Brain pericyte (primary cell): Measurements from ENCODE around the gene FNDC3B.
A peak's percentile ranks its signal among the peaks of the same experiment; 100 is the strongest.

ENCODE experiments used
- DNase-seq: peaks from one replicate; pipeline ENCODE4 v3.0.0-alpha.2; 2012; ENCODE audit warnings: low read depth, low spot score

The FNDC3B gene

GRCh38 chr3:172134352-172134751, 95.0 kb downstream of the FNDC3B start:
- no peak for DNase-seq

GRCh38 chr3:172135185-172135584, 95.8 kb downstream of the FNDC3B start:
- no peak for DNase-seq

GRCh38 chr3:172135820-172136219, 96.4 kb downstream of the FNDC3B start:
- DNase-seq, result no peak

DNA sequence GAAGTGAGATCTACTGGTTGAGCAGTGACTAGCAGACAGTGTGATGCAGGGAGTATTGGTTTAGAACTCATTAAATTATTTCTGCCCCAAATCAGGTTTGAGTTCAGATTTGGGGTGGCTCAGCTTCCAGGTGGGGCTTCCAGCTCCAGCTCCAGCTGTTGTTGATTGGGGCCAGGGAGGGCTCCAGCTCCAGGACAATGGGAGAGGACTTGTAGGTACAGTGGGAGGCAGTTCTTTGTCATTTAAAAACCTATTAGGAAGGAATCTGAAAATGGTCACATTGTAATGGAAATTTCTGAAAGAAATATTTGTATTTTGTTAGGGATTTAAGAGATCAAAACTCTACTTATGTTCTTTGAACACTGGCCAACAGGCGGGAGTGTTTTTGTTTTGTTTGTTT, 97.0 kb downstream of the FNDC3B start:
- no peak for DNase-seq

DNA sequence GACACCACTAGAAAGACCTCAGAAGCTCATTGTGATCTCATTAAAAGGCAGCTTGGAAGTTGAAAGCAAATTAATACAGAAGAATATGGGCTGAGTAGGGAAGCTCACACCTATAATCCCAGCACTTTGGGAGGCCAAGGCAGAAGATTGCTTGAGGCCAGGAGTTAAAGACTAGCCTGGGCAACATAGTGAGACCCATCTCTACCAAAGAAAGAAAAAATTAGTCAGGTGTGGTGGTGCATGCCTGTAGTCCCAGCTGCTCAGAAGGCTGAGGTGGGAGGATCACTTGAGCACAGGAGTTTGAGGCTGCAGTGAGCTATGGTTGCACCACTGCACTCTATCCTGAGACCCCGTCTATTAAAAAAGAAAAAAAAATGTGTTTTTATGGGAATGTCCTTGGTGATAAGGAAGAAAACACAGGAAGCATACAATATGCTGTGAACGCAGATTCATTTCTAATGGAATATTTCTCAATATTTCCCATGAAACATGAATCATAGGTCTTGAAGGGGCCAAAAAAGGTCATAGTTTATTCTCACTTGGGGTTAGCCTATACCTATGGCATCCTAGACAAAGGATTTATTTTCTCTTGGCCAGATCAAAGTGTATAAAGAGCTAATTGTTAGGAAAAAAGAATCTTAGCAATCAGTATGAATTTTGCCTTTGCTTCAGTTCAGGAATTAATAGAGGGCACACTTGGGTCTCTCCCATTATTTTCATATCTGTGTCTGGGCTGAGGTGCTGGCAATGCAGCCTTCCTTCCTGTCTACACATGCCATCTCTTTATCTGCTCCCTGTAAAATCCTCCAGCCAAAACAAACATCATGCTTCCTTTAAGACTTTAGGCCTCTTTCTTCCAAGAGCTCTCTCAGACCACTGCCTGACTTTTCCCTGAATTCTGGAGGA, 98.2 kb downstream of the FNDC3B start:
- no peak for DNase-seq

- DNase-seq, result no peak
Measured at GRCh38 chr3:172138193-172138537, 98.8 kb downstream of the FNDC3B start.

GRCh38 chr3:172138792-172139507, 99.6 kb downstream of the FNDC3B start:
- no peak for DNase-seq

- DNase-seq, result no peak
Measured at GRCh38 chr3:172139528-172140276, 100.3 kb downstream of the FNDC3B start.

- peak; percentile 66 for DNase-seq
Measured at GRCh38 chr3:172140499-172141391, 101.4 kb downstream of the FNDC3B start.

DNA sequence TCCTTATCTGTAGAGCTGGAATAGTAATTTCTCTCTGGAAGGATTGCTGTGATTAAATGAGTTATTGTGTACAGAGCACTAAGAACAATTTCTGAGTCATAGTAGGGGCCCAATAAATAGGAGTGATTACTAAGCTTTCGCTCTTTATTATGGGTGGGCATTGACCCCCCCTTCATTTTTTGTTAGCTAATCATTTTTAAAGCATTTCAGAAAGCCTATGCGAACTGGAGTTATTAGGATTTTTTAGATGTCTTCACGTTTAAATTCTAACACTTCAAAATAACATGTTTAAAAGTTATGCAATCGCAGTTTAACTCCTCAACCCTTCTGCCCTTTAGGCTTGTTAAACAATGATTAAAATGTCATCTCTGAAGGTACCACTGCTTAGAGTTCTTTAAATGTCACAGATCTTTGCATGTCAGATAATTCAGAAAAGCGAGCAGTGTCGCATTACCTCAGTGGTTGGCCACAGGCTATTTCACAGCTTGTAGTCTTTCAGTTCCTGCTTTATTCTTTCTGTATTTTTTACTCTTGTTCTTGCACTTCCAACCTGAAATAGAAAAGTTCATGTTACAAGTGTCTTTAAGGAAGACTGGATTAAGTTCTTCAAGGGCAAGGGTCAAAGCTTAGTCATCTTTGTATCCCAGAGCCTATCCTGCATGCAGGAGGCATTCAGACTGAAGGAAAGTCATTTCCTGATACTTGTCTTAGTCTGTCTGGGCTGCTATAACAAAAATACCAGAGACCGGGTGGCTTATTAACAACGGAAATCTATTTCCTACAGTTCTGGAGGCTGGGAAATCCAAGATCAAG, 102.9 kb downstream of the FNDC3B start:
- peak; percentile 59 for DNase-seq

- no peak for DNase-seq
Measured at GRCh38 chr3:172142864-172143451, 103.6 kb downstream of the FNDC3B start.

DNA sequence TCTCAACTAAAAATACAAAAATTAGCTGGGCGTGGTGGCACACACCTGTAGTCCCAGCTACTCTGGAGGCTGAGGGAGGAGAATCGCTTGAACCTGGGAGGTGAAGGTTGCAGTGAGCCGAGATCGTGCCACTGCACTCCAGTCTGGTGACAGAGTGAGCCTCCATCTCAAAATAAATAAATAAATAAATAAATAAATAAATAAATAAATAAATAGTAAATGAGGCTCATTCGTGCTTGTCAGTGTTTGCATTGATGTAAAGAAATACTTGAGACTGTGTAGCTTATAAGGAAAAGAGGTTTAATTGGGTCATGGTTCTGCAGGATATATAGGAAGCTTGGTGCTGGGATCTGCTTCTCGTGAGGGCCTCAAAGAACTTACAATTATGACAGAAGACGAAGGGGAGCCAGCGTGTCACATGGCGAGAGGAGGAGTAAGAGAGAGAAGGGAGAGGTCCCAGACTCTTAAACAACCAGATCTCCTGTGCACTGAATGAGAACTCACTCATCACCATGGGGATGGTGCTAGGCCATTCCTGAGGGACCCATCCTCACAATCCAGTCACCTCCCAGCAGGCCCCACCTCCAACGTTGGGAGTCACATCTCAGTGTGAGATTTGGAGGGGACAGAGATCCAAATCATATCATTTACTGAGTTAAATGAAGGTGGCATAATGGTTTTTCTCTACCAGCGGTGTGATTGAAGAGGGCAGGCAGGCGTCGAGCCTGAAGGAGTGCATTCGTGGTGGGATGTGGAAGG, 104.5 kb downstream of the FNDC3B start:
- DNase-seq, result no peak

DNA sequence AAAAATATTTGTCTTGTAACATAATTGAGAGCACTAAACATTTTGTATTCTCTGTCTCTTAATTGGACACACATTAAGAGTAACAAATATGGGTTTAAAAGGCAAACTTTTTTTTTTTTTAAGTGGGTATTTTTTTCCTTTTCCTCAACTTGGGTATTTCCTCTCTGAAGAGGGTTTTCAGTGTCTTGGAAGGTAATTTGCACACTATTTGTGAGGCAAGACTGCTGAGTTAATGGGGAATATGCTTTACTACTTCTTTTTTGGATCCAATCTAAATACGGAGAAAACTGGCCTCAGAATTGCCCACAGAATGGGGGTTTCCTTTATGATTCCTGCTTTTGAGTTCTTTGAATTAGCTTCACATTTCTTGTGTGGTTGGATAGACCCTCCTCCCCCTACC, 105.2 kb downstream of the FNDC3B start:
- no peak for DNase-seq

DNA sequence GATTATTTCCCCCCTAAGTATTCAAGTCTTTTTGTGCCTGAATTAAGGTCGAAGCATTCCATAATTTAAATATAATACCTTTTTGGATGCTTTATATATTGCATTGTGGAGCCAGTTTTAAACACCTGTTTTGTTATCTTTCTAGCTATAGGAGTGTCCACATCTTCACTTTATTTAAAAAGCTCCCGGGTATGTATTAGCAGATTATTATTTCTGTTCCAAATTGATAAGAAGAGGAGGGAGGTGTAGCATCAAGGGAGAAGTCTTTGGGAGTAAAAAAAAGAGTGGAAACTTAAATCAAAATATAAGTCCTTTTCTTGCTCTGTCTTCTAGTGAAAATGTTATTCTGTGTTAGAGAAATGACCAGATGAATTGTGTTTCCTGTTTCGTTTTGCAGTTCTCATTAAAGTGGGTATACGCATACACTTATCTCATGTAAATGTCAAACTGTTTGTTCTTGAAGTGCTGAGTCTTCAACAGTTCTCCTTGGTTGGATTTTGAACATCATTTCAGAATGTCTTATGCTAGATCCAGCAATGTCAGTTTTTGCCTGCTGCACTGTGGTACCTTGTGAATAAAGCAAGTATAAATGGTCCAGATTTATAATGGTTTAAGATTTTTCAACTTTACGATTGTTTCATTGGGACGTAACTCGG, 105.8 kb downstream of the FNDC3B start:
- DNase-seq, result no peak

DNA sequence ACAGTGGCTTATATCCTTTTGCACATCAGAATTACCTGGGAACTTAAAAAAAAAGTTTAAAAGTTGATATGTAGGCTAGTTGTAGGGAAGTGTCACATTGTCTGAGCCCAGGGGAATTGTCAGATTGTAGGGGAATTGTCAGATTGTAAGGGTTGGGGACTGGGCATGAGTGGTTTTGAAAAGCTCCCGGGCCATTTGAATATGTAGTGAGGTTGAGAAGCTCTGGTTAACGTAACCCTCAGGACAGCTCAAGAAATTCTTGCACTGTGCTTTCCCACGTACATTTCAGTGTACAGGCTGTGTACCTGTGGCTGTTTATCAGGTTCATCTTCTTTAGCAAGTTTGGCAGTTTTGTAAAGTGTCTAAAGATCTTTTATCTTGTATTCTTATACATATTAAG, 107.0 kb downstream of the FNDC3B start:
- DNase-seq, result no peak

DNA sequence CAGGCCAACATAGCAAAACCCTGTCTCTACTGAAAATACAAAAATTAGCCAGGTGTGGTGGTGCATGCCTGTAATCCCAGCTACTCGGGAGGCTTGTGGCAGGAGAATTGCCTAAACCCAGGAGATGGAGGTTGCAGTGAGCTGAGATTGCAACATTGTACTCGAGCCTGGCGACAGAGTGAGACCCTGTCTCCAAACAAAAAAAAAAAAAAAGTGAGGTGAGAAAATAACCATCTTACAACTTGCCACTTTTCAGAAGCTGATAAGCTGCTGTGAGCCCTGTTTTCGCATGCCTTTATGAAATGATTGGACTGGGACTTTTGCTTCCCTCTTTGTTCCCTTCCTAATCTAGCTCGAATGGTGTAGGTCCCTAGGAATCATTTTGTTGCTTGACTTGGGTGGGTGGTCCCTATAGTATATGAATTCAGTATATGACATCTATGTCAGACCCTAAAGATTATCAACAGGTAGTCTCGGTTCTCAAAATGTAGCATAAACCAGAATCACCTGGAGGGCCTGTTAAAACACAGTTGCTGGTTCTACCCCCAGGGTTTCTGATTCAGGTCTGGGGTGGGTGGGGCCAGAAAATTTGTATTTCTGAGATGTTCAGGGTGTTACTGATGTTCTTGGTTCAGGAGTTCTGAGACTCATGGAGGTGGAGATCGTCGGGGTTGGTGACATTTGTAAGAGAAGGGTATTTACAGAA, 107.9 kb downstream of the FNDC3B start:
- no peak for DNase-seq

DNA sequence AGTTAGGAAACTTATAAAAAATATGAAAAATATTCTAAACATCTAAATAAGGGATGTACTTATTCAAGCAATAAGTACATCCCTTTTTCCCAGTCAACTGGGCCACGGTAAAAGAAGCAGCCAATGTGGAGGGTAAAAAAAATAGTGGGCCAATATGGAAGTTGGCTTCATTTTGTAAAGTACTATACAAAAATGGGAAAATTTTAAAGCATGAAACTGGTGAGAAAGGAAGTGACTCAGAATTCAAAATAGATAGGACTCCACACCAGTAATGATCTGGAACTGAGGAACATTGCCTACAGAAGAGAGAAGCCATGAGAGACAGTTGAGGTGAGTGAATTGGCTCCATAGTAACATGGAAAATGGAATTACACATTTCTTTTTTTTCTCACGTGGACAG, 108.9 kb downstream of the FNDC3B start:
- no peak for DNase-seq
